ENCODE measurements around the gene SLC44A2.

The SLC44A2 gene

GRCh38 chr19:10625003-10625761 is at the start of gene SLC44A2:
Gene SLC44A2 (plus strand): TSS chr19:10625553. CDS start chr19:10625634, 81 bp downstream.
- Histone ChIP-seq H3K4me2 (peak within 1 kb of the TSS in 1 of 11 experiments; percentile 1; a peak in 2 of 22 replicates), H3K27me3 (no peaks in the 10 kb centered on the region), H3K36me3 (peaks cover 46 to 100% (median 93%) of the 10 kb centered on the region in 11 experiments), H3K9ac (peak within 1 kb of the TSS in 3 of 11 experiments; percentile 3 to 9 (median 9); a peak in 1 of 22 replicates), H3K4me3 (no peak within 1 kb of the TSS), H3K4me1 (peaks cover 8 to 39% (median 24%) of the 10 kb centered on the region in 10 experiments; a peak in 19 of 20 replicates), H3K27ac (peak within 1 kb of the TSS in 1 of 11 experiments; percentile 26; a peak in 1 of 22 replicates), H4K20me1 (peaks cover 28 to 98% (median 87%) of the 10 kb centered on the region in 11 experiments; a peak in 20 of 22 replicates), H3K9me3 (replicated peaks in 1 of 11) (no peaks in the 10 kb centered on the region)
- TF ChIP-seq Cebpa-rat (IDR thresholded peaks at IDR 0.05): no peak

- Histone ChIP-seq H3K4me3 (no peak overlapping the region), H3K36me3 (no peaks in the 10 kb centered on the region), H3K27ac (no peak overlapping the region), H4K20me1 (no peaks in the 10 kb centered on the region), H3K9ac (peak overlapping the region in 1 of 11 experiments; percentile 12; a peak in 1 of 22 replicates), H3K4me1 (peaks cover 0 to 6% (median 2%) of the 10 kb centered on the region in 10 experiments; a peak in 7 of 20 replicates), H3K4me2 (no peak overlapping the region), H3K27me3 (no peaks in the 10 kb centered on the region), H3K9me3 (replicated peaks in 1 of 11) (no peaks in the 10 kb centered on the region)
- no peak for TF ChIP-seq Cebpa-rat (IDR thresholded peaks at IDR 0.05)
These were observed 47.4 kb upstream of the SLC44A2 start for GRCh38 chr19:10577951-10578350.

GRCh38 chr19:10580979-10581631 is 44.2 kb upstream of the SLC44A2 start:
- no peak for TF ChIP-seq Cebpa-rat (IDR thresholded peaks at IDR 0.05)
- no peak overlapping the region for H3K4me3 ChIP-seq
- H3K4me2 ChIP-seq: peak overlapping the region in 10 of 11 experiments; percentile 32 to 93 (median 46); a peak in 15 of 22 replicates
- no peak overlapping the region for H3K27ac ChIP-seq
- peaks cover 7 to 32% (median 23%) of the 10 kb centered on the region in 10 experiments; a peak in 19 of 20 replicates for H3K4me1 ChIP-seq
- no peaks in the 10 kb centered on the region for H3K36me3 ChIP-seq
- peak overlapping the region in 3 of 11 experiments; percentile 31 to 39 (median 38); a peak in 3 of 22 replicates for H3K9ac ChIP-seq
- H4K20me1 ChIP-seq: no peaks in the 10 kb centered on the region
- no peaks in the 10 kb centered on the region for H3K9me3 ChIP-seq (replicated peaks in 1 of 11)
- no peaks in the 10 kb centered on the region for H3K27me3 ChIP-seq

- no peaks in the 10 kb centered on the region for H4K20me1 ChIP-seq
- no peaks in the 10 kb centered on the region for H3K9me3 ChIP-seq (replicated peaks in 1 of 11)
- H3K4me2 ChIP-seq: no peak overlapping the region; a peak in 1 of 22 replicates
- H3K4me1 ChIP-seq: peaks cover 7 to 32% (median 23%) of the 10 kb centered on the region in 10 experiments; a peak in 19 of 20 replicates
- no peak overlapping the region for H3K9ac ChIP-seq
- no peak for TF ChIP-seq Cebpa-rat (IDR thresholded peaks at IDR 0.05)
- H3K27ac ChIP-seq: no peak overlapping the region
- H3K4me3 ChIP-seq: no peak overlapping the region
- H3K27me3 ChIP-seq: no peaks in the 10 kb centered on the region
- no peaks in the 10 kb centered on the region for H3K36me3 ChIP-seq
These were observed 43.3 kb upstream of the SLC44A2 start for GRCh38 chr19:10582091-10582490.

- H3K36me3 ChIP-seq: no peaks in the 10 kb centered on the region
- peaks cover 7 to 32% (median 23%) of the 10 kb centered on the region in 10 experiments; a peak in 19 of 20 replicates for H3K4me1 ChIP-seq
- no peak for TF ChIP-seq Cebpa-rat (IDR thresholded peaks at IDR 0.05)
- no peaks in the 10 kb centered on the region for H3K27me3 ChIP-seq
- no peaks in the 10 kb centered on the region for H3K9me3 ChIP-seq (replicated peaks in 1 of 11)
- peak overlapping the region in 4 of 11 experiments; percentile 54 to 76 (median 68); a peak in 4 of 22 replicates for H3K4me2 ChIP-seq
- no peak overlapping the region for H3K4me3 ChIP-seq
- H3K27ac ChIP-seq: peak overlapping the region in 3 of 11 experiments; percentile 38 to 57 (median 41); a peak in 4 of 22 replicates
- H4K20me1 ChIP-seq: no peaks in the 10 kb centered on the region
- H3K9ac ChIP-seq: no peak overlapping the region
These were observed 42.1 kb upstream of the SLC44A2 start for GRCh38 chr19:10583036-10583776.

GRCh38 chr19:10586396-10586795 is 39.0 kb upstream of the SLC44A2 start:
- Histone ChIP-seq H3K4me3 (no peak overlapping the region), H3K36me3 (no peaks in the 10 kb centered on the region), H3K27me3 (no peaks in the 10 kb centered on the region), H4K20me1 (no peaks in the 10 kb centered on the region), H3K9me3 (replicated peaks in 1 of 11) (no peaks in the 10 kb centered on the region), H3K27ac (no peak overlapping the region), H3K9ac (no peak overlapping the region), H3K4me2 (no peak overlapping the region), H3K4me1 (peaks cover 7 to 28% (median 23%) of the 10 kb centered on the region in 10 experiments; a peak in 19 of 20 replicates)
- TF ChIP-seq Cebpa-rat (IDR thresholded peaks at IDR 0.05): no peak

GRCh38 chr19:10587022-10587838 is 38.1 kb upstream of the SLC44A2 start, which contains the start of gene AP1M2:
Gene AP1M2 (minus strand): TSS chr19:10587312. CDS start chr19:10587231, 81 bp downstream.
- Histone ChIP-seq H3K9ac (no peak within 1 kb of the TSS), H3K4me3 (no peak within 1 kb of the TSS), H3K9me3 (replicated peaks in 1 of 11) (no peaks in the 10 kb centered on the region), H4K20me1 (no peaks in the 10 kb centered on the region), H3K4me1 (peaks cover 7 to 29% (median 25%) of the 10 kb centered on the region in 10 experiments; a peak in 19 of 20 replicates), H3K4me2 (no peak within 1 kb of the TSS), H3K36me3 (no peaks in the 10 kb centered on the region), H3K27ac (no peak within 1 kb of the TSS), H3K27me3 (no peaks in the 10 kb centered on the region)
- TF ChIP-seq Cebpa-rat (IDR thresholded peaks at IDR 0.05): no peak

- Histone ChIP-seq H3K27ac (no peak overlapping the region), H3K4me1 (peaks cover 7 to 35% (median 31%) of the 10 kb centered on the region in 10 experiments; a peak in 19 of 20 replicates), H3K4me3 (no peak overlapping the region), H3K4me2 (no peak overlapping the region), H3K9ac (no peak overlapping the region), H3K36me3 (no peaks in the 10 kb centered on the region), H4K20me1 (no peaks in the 10 kb centered on the region), H3K27me3 (no peaks in the 10 kb centered on the region), H3K9me3 (replicated peaks in 1 of 11) (no peaks in the 10 kb centered on the region)
- TF ChIP-seq Cebpa-rat (IDR thresholded peaks at IDR 0.05): no peak
These were observed 37.6 kb upstream of the SLC44A2 start for GRCh38 chr19:10587839-10588150.
